IMR-90 (cell line): Measurements from ENCODE around the gene CEBPG. TPM values are rescaled to one million over a fixed set of nuclear protein-coding genes. Genes with fewer than 3 reads are reported as not detected.

Experiments
- ATAC-seq: fragments of 200-7000 bp; cut with Tn5 transposase; 2 replicates; pipeline ENCODE4 v1.9.1; 2020; ENCODE audit warnings: low read depth, mild to moderate bottlenecking, moderate library complexity
- BruUV-seq: library from RNA; stranded (reverse); fragments of 400-500 nt; replicated peaks from 2 replicates; lab custom pipeline; 2021; lab: Mats Ljungman, UMichigan
- CTCF ChIA-PET: fragments of 300-600 bp; formaldehyde crosslinking; extraction: SDS; loops from one replicate; lab custom pipeline; 2021; ENCODE audit warnings: antibody characterized with exemption; lab: Yijun Ruan, JAX
- POLR2A ChIA-PET: fragments of 300-600 bp; sonication (Branson Sonifier 250); formaldehyde crosslinking; loops from one replicate; lab custom pipeline; 2022; ENCODE audit warnings: antibody characterized with exemption; ENCODE audit not compliant: unreplicated experiment; lab: Charles Lee
- DNase-seq: peaks from one replicate; pipeline ENCODE4 v3.0.0; 2013
- H2AFZ ChIP-seq: replicated peaks from 2 replicates; pipeline ENCODE3; 2013; ENCODE audit warnings: low read length, mild to moderate bottlenecking; ENCODE audit not compliant: poor library complexity
- H2AK5ac ChIP-seq: 2 replicates; pipeline ENCODE4 v1.6.1; 2013; ENCODE audit warnings: low read depth, low read length, inconsistent platforms
- H2AK9ac ChIP-seq: replicated peaks from 2 replicates; pipeline ENCODE3; 2013; ENCODE audit warnings: mild to moderate bottlenecking, low read depth, low read length, moderate library complexity; ENCODE audit not compliant: poor library complexity
- H2BK120ac ChIP-seq: 2 replicates; pipeline ENCODE4 v1.6.1; 2013; ENCODE audit warnings: low read depth, low read length, inconsistent platforms
- H2BK15ac ChIP-seq: 3 replicates; pipeline ENCODE4 v1.6.1; 2013; ENCODE audit warnings: low read depth, low read length, inconsistent platforms
- H2BK20ac ChIP-seq: 2 replicates; pipeline ENCODE4 v1.6.1; 2013; ENCODE audit warnings: low read depth, mild to moderate bottlenecking, inconsistent platforms, low read length, moderate library complexity
- H2BK5ac ChIP-seq: 2 replicates; pipeline ENCODE4 v1.6.1; 2013; ENCODE audit warnings: mild to moderate bottlenecking, low read depth, low read length, inconsistent platforms; ENCODE audit not compliant: poor library complexity, severe bottlenecking
- H3K14ac ChIP-seq: replicated peaks from 2 replicates; pipeline ENCODE4 v1.6.1; 2013; ENCODE audit warnings: low read depth, low read length, inconsistent platforms
- H3K18ac ChIP-seq: 2 replicates; pipeline ENCODE4 v1.6.1; 2013; ENCODE audit warnings: low read depth, low read length, control low read depth
- H3K23ac ChIP-seq: 2 replicates; pipeline ENCODE4 v1.6.1; 2013; ENCODE audit warnings: low read depth, low read length, inconsistent platforms
- H3K27ac ChIP-seq: 2 replicates; pipeline ENCODE4 v1.5.1; 2013; ENCODE audit warnings: mild to moderate bottlenecking, control low read depth, low read length; ENCODE audit not compliant: insufficient read depth
- H3K27me3 ChIP-seq: 2 replicates; pipeline ENCODE4 v1.6.1; 2013; ENCODE audit warnings: low read length; ENCODE audit not compliant: control insufficient read depth, insufficient read depth
- H3K36me3 ChIP-seq: 2 replicates; pipeline ENCODE4 v1.6.1; 2013; ENCODE audit warnings: low read length, mixed read lengths; ENCODE audit not compliant: control insufficient read depth, insufficient read depth
- H3K4ac ChIP-seq: 2 replicates; pipeline ENCODE4 v1.6.1; 2013; ENCODE audit warnings: low read depth, low read length, inconsistent platforms
- H3K4me1 ChIP-seq: 2 replicates; pipeline ENCODE4 v1.6.1; 2013; ENCODE audit warnings: low read length, mixed read lengths; ENCODE audit not compliant: control insufficient read depth, insufficient read depth
- H3K4me2 ChIP-seq: 2 replicates; pipeline ENCODE4 v1.6.1; 2013; ENCODE audit warnings: low read depth, mild to moderate bottlenecking, control low read depth, low read length, moderate library complexity
- H3K4me3 ChIP-seq: 2 replicates; pipeline ENCODE4 v1.5.1; 2013; ENCODE audit warnings: low read depth, mild to moderate bottlenecking, control low read depth, low read length, moderate library complexity; ENCODE audit not compliant: insufficient read depth
- H3K56ac ChIP-seq: 2 replicates; pipeline ENCODE4 v1.6.1; 2013; ENCODE audit warnings: low read length, inconsistent platforms; ENCODE audit not compliant: insufficient read depth; ENCODE audit errors: extremely low read depth
- H3K79me1 ChIP-seq, 2 experiments: 2 replicates each; pipeline ENCODE4 v1.6.1; 2013; ENCODE audit warnings: low read length in 2 of 2, inconsistent platforms in 1 of 2, low read depth in 1 of 2
- H3K9ac ChIP-seq: 2 replicates; pipeline ENCODE4 v1.6.1; 2013; ENCODE audit warnings: low read depth, low read length, control low read depth
- H3K9me1 ChIP-seq: 2 replicates; pipeline ENCODE4 v1.6.1; 2013; ENCODE audit warnings: low read length, inconsistent platforms; ENCODE audit not compliant: insufficient read depth
- H3K9me3 ChIP-seq: 2 replicates; pipeline ENCODE4 v1.6.1; 2013; ENCODE audit warnings: low read length; ENCODE audit not compliant: control insufficient read depth, insufficient read depth
- H4K20me1 ChIP-seq: 2 replicates; pipeline ENCODE4 v1.6.1; 2013; ENCODE audit warnings: low read length, inconsistent platforms; ENCODE audit not compliant: insufficient read depth
- H4K5ac ChIP-seq: 2 replicates; pipeline ENCODE4 v1.6.1; 2013; ENCODE audit warnings: mild to moderate bottlenecking, low read depth, low read length, control low read depth
- H4K8ac ChIP-seq, 2 experiments: 2 replicates each; pipeline ENCODE4 v1.6.1; 2013; ENCODE audit warnings: low read depth in 2 of 2, low read length in 2 of 2, control low read depth in 1 of 2, inconsistent platforms in 1 of 2
- H4K91ac ChIP-seq: 2 replicates; pipeline ENCODE4 v1.6.1; 2013; ENCODE audit warnings: low read depth, low read length, inconsistent platforms; ENCODE audit not compliant: insufficient read depth
- BHLHE40 ChIP-seq: fragments of 150-350 bp; IDR thresholded peaks from 2 replicates; pipeline ENCODE4 v1.6.1; 2016; ENCODE audit warnings: mild to moderate bottlenecking, low read depth, low read length
- CEBPB ChIP-seq: IDR thresholded peaks from 2 replicates; pipeline ENCODE4 v1.6.1; 2012; ENCODE audit warnings: low read depth, low read length, improper control_type of control experiment
- CHD1 ChIP-seq: IDR thresholded peaks from 2 replicates; pipeline ENCODE4 v1.6.1; 2012; ENCODE audit warnings: low read depth, low read length, improper control_type of control experiment
- FOS ChIP-seq: fragments of 150-350 bp; IDR thresholded peaks from 2 replicates; pipeline ENCODE4 v1.6.1; 2016; ENCODE audit warnings: low read depth, low read length
- MAFK ChIP-seq: IDR thresholded peaks from 2 replicates; pipeline ENCODE4 v1.6.1; 2012; ENCODE audit warnings: low read depth, low read length, improper control_type of control experiment
- MAZ ChIP-seq: IDR thresholded peaks from 2 replicates; pipeline ENCODE4 v1.6.1; 2012; ENCODE audit warnings: low read depth, mild to moderate bottlenecking, low read length, improper control_type of control experiment, moderate library complexity, borderline replicate concordance
- MXI1 ChIP-seq: IDR thresholded peaks from 2 replicates; pipeline ENCODE4 v1.6.1; 2012; ENCODE audit warnings: low read depth, mild to moderate bottlenecking, low read length, moderate library complexity, borderline replicate concordance
- NFE2L2 ChIP-seq: fragments of 150-350 bp; IDR thresholded peaks from 2 replicates; pipeline ENCODE4 v1.6.1; 2016; ENCODE audit warnings: low read depth, mild to moderate bottlenecking, low read length
- POLR2A ChIP-seq: IDR thresholded peaks from 2 replicates; pipeline ENCODE4 v1.6.1; 2012; ENCODE audit warnings: mild to moderate bottlenecking, low read depth, low read length
- RAD21 ChIP-seq: IDR thresholded peaks from 2 replicates; pipeline ENCODE4 v1.6.1; 2012; ENCODE audit warnings: low read length, improper control_type of control experiment
- RCOR1 ChIP-seq: IDR thresholded peaks from 2 replicates; pipeline ENCODE4 v1.6.1; 2012; ENCODE audit warnings: mild to moderate bottlenecking, low read length, improper control_type of control experiment; ENCODE audit not compliant: insufficient replicate concordance
- RFX5 ChIP-seq: IDR thresholded peaks from 2 replicates; pipeline ENCODE4 v1.8.0; 2012; ENCODE audit warnings: low read depth, mild to moderate bottlenecking, low read length, moderate library complexity
- SMC3 ChIP-seq: fragments of 150-350 bp; IDR thresholded peaks from 2 replicates; pipeline ENCODE4 v1.6.1; 2016; ENCODE audit warnings: low read depth, mild to moderate bottlenecking, antibody characterized with exemption, low read length, moderate library complexity
- WGBS, 2 experiments: methylation state at CpG; one replicate each; pipeline versions ENCODE4 v1.1.5 to v1.1.7; 2013; ENCODE audit warnings: missing lambda C conversion rate in 2 of 2; ENCODE audit not compliant: insufficient read length in 1 of 2; ENCODE audit errors: extremely low coverage in 2 of 2; 5-methylcytosine and 5-hydroxymethylcytosine counted together
- dilution Hi-C: fragments of 300-500 bp; cut with HindIII; formaldehyde crosslinking; loops from one replicate; pipeline ENCODE4 v1.14.3; 2018; ENCODE audit warnings: low sequenced_read_pairs; ENCODE audit not compliant: unreplicated experiment
- in situ Hi-C: fragments of 300-500 bp; cut with MboI; formaldehyde crosslinking; loops from 3 replicates; pipeline ENCODE4 v1.14.3; 2019; ENCODE audit warnings: low sequenced_read_pairs, inconsistent platforms, mixed read lengths
- intact Hi-C: fragments of 100-400 bp; cut with micrococcal nuclease; formaldehyde crosslinking; loops from 2 replicates; pipeline ENCODE4 v1.10.0; 2022
- polyA plus RNA-seq, 3 experiments: library from polyadenylated mRNA; depleted of rRNA; stranded (reverse); fragments of >200 nt; gene quantifications; 2 replicates each; pipeline ENCODE4 v1.2.3, GENCODE V29; 2012; ENCODE audit warnings: low replicate concordance in 1 of 3
- total RNA-seq: library from RNA; depleted of rRNA; stranded (reverse); fragments of >200 nt; gene quantifications from 2 replicates; pipeline ENCODE4 v1.2.3, GENCODE V29; 2012
- TF ChIP-seq, protein P1 (sequence below): fragments of 150-350 bp; IDR thresholded peaks from 2 replicates; pipeline ENCODE4 v1.6.1; 2016; ENCODE audit warnings: low read depth, mild to moderate bottlenecking, low read length, moderate library complexity, borderline replicate concordance
- TF ChIP-seq, protein P2 (sequence below): conservative IDR thresholded peaks from 2 replicates; pipeline ENCODE4 v1.5.1; 2012; ENCODE audit warnings: mild to moderate bottlenecking, low read depth, low read length, improper control_type of control experiment
- TF ChIP-seq, protein P3 (sequence below): fragments of 150-350 bp; IDR thresholded peaks from 2 replicates; pipeline ENCODE4 v1.6.1; 2017; ENCODE audit warnings: mild to moderate bottlenecking, antibody characterized with exemption, low read length, low read depth

Gene CEBPG
- total and polyA plus RNA-seq, 2 of the 4 experiments (the other 2 are of a cell fraction) = 9.2 to 14.3 TPM

DNA sequence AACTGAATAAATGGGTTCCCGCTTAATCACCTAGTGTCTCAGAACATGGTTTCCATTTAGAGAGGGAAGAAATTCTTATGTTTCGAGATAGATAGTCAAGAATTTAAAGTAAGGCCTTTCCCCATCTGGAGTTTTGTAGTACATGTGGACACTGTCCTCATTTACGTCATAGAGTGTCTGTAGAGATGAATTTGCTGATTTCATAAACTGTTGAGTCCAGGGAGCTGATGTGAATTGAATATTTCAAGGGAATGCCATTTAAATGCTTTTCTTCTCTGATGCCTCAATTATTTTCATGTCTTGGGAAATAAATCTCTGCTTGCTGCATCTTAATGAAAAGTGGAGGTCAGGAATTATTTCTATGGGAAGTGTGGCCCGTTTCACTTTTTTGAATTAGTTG is 9.5 kb downstream of the CEBPG start:
- Histone ChIP-seq H3K4me2 (no peak overlapping the region), H3K36me3 (peaks cover 29% of the 10 kb centered on the region), H3K9ac (no peak overlapping the region), H4K5ac (no peak overlapping the region), H3K23ac (no peak overlapping the region), H2BK15ac (no peak overlapping the region), H4K91ac (no peak overlapping the region), H4K20me1 (peaks cover 98% of the 10 kb centered on the region), H3K4me1 (no peaks in the 10 kb centered on the region), H2BK120ac (no peak overlapping the region), H2AK5ac (no peak overlapping the region), H2AK9ac (no peak overlapping the region), H3K18ac (no peak overlapping the region), H3K9me3 (no peaks in the 10 kb centered on the region), H3K27ac (no peak overlapping the region), H3K4me3 (no peak overlapping the region), H3K27me3 (no peaks in the 10 kb centered on the region), H3K4ac (no peak overlapping the region), H2AFZ (no peak overlapping the region), H3K79me1 (peaks cover 28 to 79% of the 10 kb centered on the region in 2 experiments), H3K14ac (no peak overlapping the region), H4K8ac (no peak overlapping the region), H2BK5ac (no peak overlapping the region), H3K56ac (no peak overlapping the region), H3K9me1 (peaks cover 17% of the 10 kb centered on the region), H2BK20ac (no peak overlapping the region)
- in situ Hi-C loops = no loop called here
- DNase-seq (no peak), ATAC-seq (no peak)
- WGBS, 2 experiments = no CpG with 5 or more reads among the region's 4 CpGs
- ChIA-PET POLR2A (no interaction called here), CTCF (no interaction called here)
- intact Hi-C loops = no loop called here
- TF ChIP-seq POLR2A (no peak), RAD21 (no peak), MAFK (no peak), RCOR1 (no peak), RFX5 (no peak), FOS (no peak), MXI1 (no peak), MAZ (no peak), CHD1 (no peak), BHLHE40 (no peak), NFE2L2 (no peak), CEBPB (no peak), SMC3 (no peak)
- TF ChIP-seq, protein P1, sequence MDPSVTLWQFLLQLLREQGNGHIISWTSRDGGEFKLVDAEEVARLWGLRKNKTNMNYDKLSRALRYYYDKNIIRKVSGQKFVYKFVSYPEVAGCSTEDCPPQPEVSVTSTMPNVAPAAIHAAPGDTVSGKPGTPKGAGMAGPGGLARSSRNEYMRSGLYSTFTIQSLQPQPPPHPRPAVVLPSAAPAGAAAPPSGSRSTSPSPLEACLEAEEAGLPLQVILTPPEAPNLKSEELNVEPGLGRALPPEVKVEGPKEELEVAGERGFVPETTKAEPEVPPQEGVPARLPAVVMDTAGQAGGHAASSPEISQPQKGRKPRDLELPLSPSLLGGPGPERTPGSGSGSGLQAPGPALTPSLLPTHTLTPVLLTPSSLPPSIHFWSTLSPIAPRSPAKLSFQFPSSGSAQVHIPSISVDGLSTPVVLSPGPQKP = no peak
- TF ChIP-seq, protein P2, sequence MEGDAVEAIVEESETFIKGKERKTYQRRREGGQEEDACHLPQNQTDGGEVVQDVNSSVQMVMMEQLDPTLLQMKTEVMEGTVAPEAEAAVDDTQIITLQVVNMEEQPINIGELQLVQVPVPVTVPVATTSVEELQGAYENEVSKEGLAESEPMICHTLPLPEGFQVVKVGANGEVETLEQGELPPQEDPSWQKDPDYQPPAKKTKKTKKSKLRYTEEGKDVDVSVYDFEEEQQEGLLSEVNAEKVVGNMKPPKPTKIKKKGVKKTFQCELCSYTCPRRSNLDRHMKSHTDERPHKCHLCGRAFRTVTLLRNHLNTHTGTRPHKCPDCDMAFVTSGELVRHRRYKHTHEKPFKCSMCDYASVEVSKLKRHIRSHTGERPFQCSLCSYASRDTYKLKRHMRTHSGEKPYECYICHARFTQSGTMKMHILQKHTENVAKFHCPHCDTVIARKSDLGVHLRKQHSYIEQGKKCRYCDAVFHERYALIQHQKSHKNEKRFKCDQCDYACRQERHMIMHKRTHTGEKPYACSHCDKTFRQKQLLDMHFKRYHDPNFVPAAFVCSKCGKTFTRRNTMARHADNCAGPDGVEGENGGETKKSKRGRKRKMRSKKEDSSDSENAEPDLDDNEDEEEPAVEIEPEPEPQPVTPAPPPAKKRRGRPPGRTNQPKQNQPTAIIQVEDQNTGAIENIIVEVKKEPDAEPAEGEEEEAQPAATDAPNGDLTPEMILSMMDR = no peak
- TF ChIP-seq, protein P3, sequence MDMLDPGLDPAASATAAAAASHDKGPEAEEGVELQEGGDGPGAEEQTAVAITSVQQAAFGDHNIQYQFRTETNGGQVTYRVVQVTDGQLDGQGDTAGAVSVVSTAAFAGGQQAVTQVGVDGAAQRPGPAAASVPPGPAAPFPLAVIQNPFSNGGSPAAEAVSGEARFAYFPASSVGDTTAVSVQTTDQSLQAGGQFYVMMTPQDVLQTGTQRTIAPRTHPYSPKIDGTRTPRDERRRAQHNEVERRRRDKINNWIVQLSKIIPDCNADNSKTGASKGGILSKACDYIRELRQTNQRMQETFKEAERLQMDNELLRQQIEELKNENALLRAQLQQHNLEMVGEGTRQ = no peak
- no TSS peak for BruUV-seq
- dilution Hi-C loops = no loop called here
